Activated B cell treated with CpG ODN at 0.5 μM for 24 hours (primary cell): ENCODE data around the gene RAB40AL. TPM values are rescaled to one million over a fixed set of nuclear protein-coding genes. Genes with fewer than 3 reads are reported as not detected.
"Not testable (repeated sequence)": the region's sequence is repeated elsewhere in the genome, so short reads cannot be mapped to it uniquely, and the experiment has no call there.

Experiments
- ATAC-seq: fragments of 200-7000 bp; cut with Tn5 transposase; one replicate; pipeline ENCODE4 v1.10.0; 2021; ENCODE audit warnings: low read depth, mild to moderate bottlenecking, moderate library complexity
- CTCF ChIA-PET: fragments of 350-600 bp; sonication (Branson Sonifier 250); formaldehyde crosslinking; loops from one replicate; lab custom pipeline; 2021; ENCODE audit warnings: antibody characterized with exemption; lab: Charles Lee
- POLR2A ChIA-PET: fragments of 350-600 bp; sonication (Branson Sonifier 250); formaldehyde crosslinking; loops from one replicate; lab custom pipeline; 2021; ENCODE audit warnings: antibody characterized with exemption; lab: Charles Lee
- DNase-seq: peaks from one replicate; pipeline ENCODE4 v3.0.0; 2022
- H3K27ac Mint-ChIP-seq: one replicate; pipeline ENCODE4 v1.8.0; 2020; ENCODE audit warnings: mixed read lengths
- H3K27me3 Mint-ChIP-seq: one replicate; pipeline ENCODE4 v1.8.0; 2021; ENCODE audit warnings: mixed read lengths
- H3K36me3 Mint-ChIP-seq: one replicate; pipeline ENCODE4 v1.8.0; 2021; ENCODE audit warnings: low read depth, mixed read lengths
- H3K4me1 Mint-ChIP-seq: one replicate; pipeline ENCODE4 v1.8.0; 2021; ENCODE audit warnings: mixed read lengths
- H3K4me3 Mint-ChIP-seq: one replicate; pipeline ENCODE4 v1.8.0; 2020; ENCODE audit warnings: mild to moderate bottlenecking, mixed read lengths
- H3K9me3 Mint-ChIP-seq: one replicate; pipeline ENCODE4 v1.8.0; 2020; ENCODE audit warnings: mixed read lengths
- CTCF ChIP-seq: fragments of 200-600 bp; IDR thresholded peaks from one replicate; pipeline ENCODE4 v1.8.0; 2022; ENCODE audit warnings: antibody characterized with exemption, mild to moderate bottlenecking
- intact Hi-C: fragments of 100-400 bp; cut with micrococcal nuclease; formaldehyde crosslinking; loops from one replicate; pipeline ENCODE4 v1.15.1; 2024
- total RNA-seq: library from RNA; stranded (reverse); gene quantifications from 2 replicates; pipeline ENCODE4 v1.2.3, GENCODE V29; 2022

RAB40AL gene
- 0.73 and 0.81 TPM in 2 replicates for total RNA-seq

- H3K27me3 Mint-ChIP-seq, CTCF ChIA-PET, H3K4me3 Mint-ChIP-seq, DNase-seq, POLR2A ChIA-PET, H3K36me3 Mint-ChIP-seq, H3K27ac Mint-ChIP-seq, intact Hi-C loops, H3K9me3 Mint-ChIP-seq, ATAC-seq, H3K4me1 Mint-ChIP-seq: not testable (repeated sequence)
These were observed at the start of gene RAB40AL for GRCh38 chrX:102936972-102937371. RAB40AL (plus strand) TSS chrX:102937272; CDS start chrX:102937319, 47 bp downstream.

DNA sequence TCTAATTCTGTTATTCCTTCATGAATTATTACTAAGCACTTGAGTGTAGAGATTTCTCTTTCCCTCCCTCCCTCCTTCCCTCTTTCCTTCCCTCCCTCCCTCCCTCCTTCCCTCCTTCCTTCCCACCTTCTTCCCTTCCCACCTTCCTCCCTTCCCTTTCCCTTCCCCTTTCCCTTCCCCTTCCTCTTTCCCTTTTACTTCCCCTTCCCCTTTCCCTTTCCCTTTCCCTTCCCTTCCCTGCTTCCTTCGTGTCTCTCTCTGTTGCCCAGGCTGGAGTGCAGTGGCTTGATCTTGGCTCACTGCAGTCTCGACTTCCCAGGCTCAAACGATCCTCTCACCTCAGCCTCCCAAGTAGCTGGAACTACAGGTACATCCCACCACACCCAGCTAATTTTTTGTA, 49.4 kb upstream of the RAB40AL start:
- CTCF ChIA-PET: interaction anchor here (1.1 kb wide), 1 partner anchor 12 kb away, joined by 4 read pairs; no protein-coding TSS in a partner anchor

DNA sequence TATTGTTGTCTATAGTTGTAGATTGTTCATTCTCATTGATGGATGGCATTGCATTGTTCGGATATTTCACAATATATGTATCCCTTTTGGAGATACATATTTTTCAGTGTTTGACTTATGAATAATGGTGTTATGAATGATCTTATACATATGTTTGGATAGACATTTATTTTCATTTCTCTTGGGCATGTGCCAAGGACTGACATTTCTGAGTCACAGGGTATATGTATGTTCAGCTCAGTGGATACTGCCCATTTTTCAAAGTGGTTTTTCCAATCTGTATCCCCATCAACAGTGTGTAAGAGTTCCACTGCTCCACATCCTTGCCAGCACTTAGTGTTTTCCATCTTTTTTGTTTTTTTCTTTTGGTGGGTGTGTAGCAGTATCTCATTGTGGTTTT, 45.0 kb upstream of the RAB40AL start:
- Mint-ChIP-seq H3K27ac (no peak overlapping the region), H3K9me3 (no peaks in the 10 kb centered on the region), H3K27me3 (no peaks in the 10 kb centered on the region), H3K4me3 (no peak overlapping the region), H3K36me3 (peaks cover 3% of the 10 kb centered on the region), H3K4me1 (no peaks in the 10 kb centered on the region)
- ATAC-seq (no peak), DNase-seq (no peak)
- intact Hi-C loops: no loop called here
- no peak for TF ChIP-seq CTCF
- ChIA-PET POLR2A (no interaction called here), CTCF (no interaction called here)

More for the DNA sequence above, 49.4 kb upstream of the RAB40AL start:
- Mint-ChIP-seq H3K4me1 (no peaks in the 10 kb centered on the region), H3K27me3 (no peaks in the 10 kb centered on the region), H3K9me3 (no peaks in the 10 kb centered on the region), H3K27ac (no peak overlapping the region), H3K36me3 (peaks cover 3% of the 10 kb centered on the region), H3K4me3 (no peak overlapping the region)
- ATAC-seq (no peak), DNase-seq (no peak)
- TF ChIP-seq CTCF: no peak
- POLR2A ChIA-PET: no interaction called here
- intact Hi-C loops: no loop called here

DNA sequence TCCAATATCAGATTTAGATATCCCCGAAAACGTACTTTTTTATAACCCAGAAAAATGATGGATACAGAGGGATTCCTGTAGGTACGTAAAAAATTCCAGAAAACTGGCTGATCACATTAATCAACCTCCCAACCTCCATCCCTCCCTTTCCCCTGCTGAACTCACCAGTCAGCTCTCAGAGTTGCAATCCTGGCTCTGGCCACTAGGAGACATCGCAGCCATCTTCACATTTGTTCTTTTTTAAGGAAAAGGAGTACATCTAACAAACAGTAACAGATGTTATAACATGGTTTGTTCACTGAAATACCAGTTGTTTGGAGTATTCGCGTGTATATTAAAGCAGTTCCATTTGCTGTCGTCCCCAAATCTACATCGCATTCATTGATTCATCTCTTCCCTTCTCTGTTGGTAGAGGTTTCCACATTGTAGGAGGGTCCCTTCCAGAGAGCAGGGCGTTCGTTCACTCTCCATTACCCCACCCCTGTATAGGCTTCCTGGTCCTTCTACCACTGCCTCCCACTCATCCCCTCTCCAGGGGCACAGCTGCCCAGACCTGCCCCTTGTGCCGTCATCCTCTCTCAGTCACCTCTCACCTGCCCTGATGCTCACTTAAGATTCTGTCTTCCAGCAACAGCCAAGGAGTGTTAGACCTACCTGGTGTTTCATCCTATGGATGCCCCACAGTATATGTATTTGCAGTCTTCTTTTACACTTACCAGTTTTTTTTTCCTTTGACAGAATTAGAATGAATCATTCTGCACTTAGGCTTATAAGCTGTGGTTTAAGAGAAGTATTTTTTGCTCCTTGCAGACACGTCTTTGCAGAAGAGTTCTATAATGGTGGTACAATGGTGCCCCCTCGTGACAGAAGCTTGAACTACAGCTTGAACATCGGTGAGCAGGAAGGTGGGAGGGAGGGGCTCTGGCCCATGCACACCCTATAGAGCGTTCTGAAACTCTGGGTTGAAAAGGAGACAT, 36.8 kb upstream of the RAB40AL start:
- peak; percentile 41 for TF ChIP-seq CTCF
- intact Hi-C loops: no loop called here
- H3K27me3 Mint-ChIP-seq: no peaks in the 10 kb centered on the region
- H3K4me1 Mint-ChIP-seq: peaks cover 6% of the 10 kb centered on the region
- POLR2A ChIA-PET: no interaction called here
- H3K27ac Mint-ChIP-seq: no peak overlapping the region
- ATAC-seq (peak; percentile 69), DNase-seq (peak; percentile 31)
- H3K36me3 Mint-ChIP-seq: peaks cover 13% of the 10 kb centered on the region
- CTCF ChIA-PET: interaction anchor here (0.5 to 2.1 kb wide), 10 partner anchors 12 to 1175 kb away, joined by 3 to 13 read pairs (median 3); no protein-coding TSS in a partner anchor
- no peak overlapping the region for H3K4me3 Mint-ChIP-seq
- no peaks in the 10 kb centered on the region for H3K9me3 Mint-ChIP-seq

GRCh38 chrX:102902355-102902754, 34.7 kb upstream of the RAB40AL start:
- TF ChIP-seq CTCF: no peak
- POLR2A ChIA-PET: no interaction called here
- Mint-ChIP-seq H3K4me3 (no peak overlapping the region), H3K4me1 (peaks cover 6% of the 10 kb centered on the region), H3K27me3 (no peaks in the 10 kb centered on the region), H3K36me3 (peaks cover 19% of the 10 kb centered on the region), H3K9me3 (no peaks in the 10 kb centered on the region), H3K27ac (no peak overlapping the region)
- intact Hi-C loops: no loop called here
- DNase-seq (no peak), ATAC-seq (no peak)
- CTCF ChIA-PET: interaction anchor here (1.2 kb wide), 1 partner anchor 9 kb away, joined by 3 read pairs; no protein-coding TSS in a partner anchor
